LoVo (cell line): ENCODE data around the gene SFSWAP.
"Not testable (repeated sequence)": the region's sequence is repeated elsewhere in the genome, so short reads cannot be mapped to it uniquely, and the experiment has no call there.

Experiments used
- DNase-seq: peaks from one replicate; pipeline ENCODE4 v3.0.0-alpha.2; 2016; ENCODE audit warnings: low spot score

SFSWAP gene

GRCh38 chr12:131710464-131711457 lies at the start of gene SFSWAP:
Gene SFSWAP (plus strand): TSS chr12:131711090. CDS start chr12:131711230, 140 bp downstream.
- peak; percentile 86 for DNase-seq

- DNase-seq = not testable (repeated sequence)
Observed at GRCh38 chr12:131661170-131661985, 49.5 kb upstream of the SFSWAP start.

- not testable (repeated sequence) for DNase-seq
Observed at GRCh38 chr12:131661986-131662288, 49.0 kb upstream of the SFSWAP start.

- not testable (repeated sequence) for DNase-seq
Observed at GRCh38 chr12:131662346-131662745, 48.5 kb upstream of the SFSWAP start.

GRCh38 chr12:131665666-131666065 lies 45.2 kb upstream of the SFSWAP start:
- not testable (repeated sequence) for DNase-seq

GRCh38 chr12:131666486-131666885 lies 44.4 kb upstream of the SFSWAP start:
- DNase-seq = not testable (repeated sequence)

GRCh38 chr12:131666978-131667601 lies 43.8 kb upstream of the SFSWAP start:
- DNase-seq = not testable (repeated sequence)

GRCh38 chr12:131671276-131671675 lies 39.6 kb upstream of the SFSWAP start:
- no peak for DNase-seq

- no peak for DNase-seq
Observed at GRCh38 chr12:131671871-131672270, 39.0 kb upstream of the SFSWAP start.

- no peak for DNase-seq
Observed at GRCh38 chr12:131672311-131672940, 38.5 kb upstream of the SFSWAP start.

GRCh38 chr12:131672941-131673887 lies 37.7 kb upstream of the SFSWAP start:
- DNase-seq = no peak

GRCh38 chr12:131673888-131674257 lies 37.0 kb upstream of the SFSWAP start:
- DNase-seq = peak; percentile 20

- no peak for DNase-seq
Observed at GRCh38 chr12:131674373-131674772, 36.5 kb upstream of the SFSWAP start.

GRCh38 chr12:131675126-131676080 lies 35.5 kb upstream of the SFSWAP start:
- DNase-seq = no peak

GRCh38 chr12:131676544-131676943 lies 34.3 kb upstream of the SFSWAP start:
- DNase-seq = no peak

GRCh38 chr12:131677067-131677466 lies 33.8 kb upstream of the SFSWAP start:
- not testable (repeated sequence) for DNase-seq

GRCh38 chr12:131677699-131678098 lies 33.2 kb upstream of the SFSWAP start:
- DNase-seq = no peak

GRCh38 chr12:131678389-131679181 lies 32.3 kb upstream of the SFSWAP start:
- DNase-seq = not testable (repeated sequence)

- not testable (repeated sequence) for DNase-seq
Observed at GRCh38 chr12:131679186-131679585, 31.7 kb upstream of the SFSWAP start.
